ENCODE measurements around the gene S100P. TPM values are rescaled to one million over a fixed set of nuclear protein-coding genes. Genes with fewer than 3 reads are reported as not detected.

The S100P gene
- polyA plus RNA-seq, 3 donors: 1.2 to 77.3 (median 48.6) TPM

DNA sequence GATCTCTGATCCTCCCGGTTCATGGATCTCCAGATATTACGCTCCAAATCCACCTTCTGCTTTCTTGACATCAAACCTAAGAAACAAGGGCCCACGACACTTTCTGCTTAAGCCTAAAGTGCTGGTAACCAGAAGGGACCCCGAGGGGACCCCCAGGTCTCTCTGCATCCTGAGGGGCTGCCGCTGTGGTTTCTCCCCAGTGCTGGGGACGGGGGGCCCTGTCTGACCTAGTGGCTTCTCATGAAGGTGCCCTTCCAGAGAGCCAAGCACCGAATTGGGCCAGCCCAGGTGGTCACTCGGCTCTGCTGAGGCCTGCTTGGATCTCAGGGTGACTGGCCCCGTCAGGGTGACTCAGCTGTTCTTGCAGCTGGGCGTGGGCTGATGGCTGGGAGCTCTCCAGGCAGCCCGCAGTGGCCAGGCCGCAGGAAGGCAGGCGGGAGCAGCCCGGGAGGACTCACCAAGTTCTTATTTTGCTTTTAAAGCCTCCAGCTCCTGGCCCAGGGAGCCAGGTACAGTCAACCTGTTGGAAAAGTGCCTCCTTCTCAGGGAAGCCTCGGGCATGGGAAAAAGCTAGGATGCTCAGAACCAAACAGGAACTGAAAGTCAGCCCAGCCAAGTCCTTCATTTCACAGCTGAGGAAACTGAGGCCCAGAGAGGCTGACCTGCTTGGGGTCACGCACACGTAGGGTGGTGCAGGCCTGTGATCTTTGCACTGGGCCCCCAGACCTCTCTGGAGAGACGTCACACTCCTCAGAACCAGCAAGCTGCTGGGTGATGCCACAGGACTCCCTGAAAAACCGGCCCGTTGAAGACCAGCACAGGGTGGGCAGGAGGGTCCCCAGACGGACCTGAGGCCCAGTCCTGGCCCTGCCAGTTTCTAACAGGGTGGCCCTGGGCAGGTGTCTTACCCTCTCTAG, 39.0 kb downstream of the S100P start:
- no peak overlapping the region for H3K27ac ChIP-seq (ENCODE audit: low read depth, low read length)
- 68 to 83% (median 73%) methylated on average over 21 of the region's 21 CpGs for WGBS, 3 donors

DNA sequence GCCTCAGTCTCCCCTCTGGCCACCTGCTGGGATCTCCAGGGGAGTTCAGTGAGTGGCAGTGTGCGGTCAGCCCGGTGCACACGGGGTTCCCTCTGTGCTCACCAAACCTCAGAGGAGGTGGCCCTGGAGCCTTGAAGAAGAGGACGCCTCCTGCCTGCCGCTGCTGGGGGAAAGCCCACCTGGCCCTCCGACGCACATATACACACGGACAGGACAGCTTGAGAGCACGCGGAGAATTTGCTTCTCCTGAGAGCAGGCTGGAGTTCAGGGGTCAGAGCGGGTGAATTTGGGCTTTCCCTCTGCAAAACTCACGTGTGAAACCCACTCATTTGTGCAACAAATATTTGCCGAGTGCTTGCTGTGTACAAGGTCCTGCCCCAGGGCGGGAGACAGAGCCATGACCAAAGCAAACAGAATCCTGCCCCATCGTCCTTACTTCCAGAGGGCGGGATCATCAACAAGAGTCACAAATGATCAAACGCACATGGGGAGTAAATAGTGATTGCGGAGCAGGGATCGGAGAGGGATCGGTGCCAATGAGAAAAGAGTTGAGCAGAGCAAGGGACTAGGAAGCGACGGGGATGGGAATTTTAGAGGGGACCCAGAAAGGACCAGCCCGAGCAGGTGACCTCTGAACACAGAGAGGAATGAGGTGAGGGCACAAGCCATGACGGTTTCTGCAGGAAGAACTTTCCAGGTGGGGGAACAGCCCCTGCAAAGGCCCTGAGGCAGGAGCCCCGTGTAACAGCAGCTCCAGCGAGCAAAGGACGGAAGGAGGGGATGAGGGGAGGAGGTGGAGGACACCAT, 39.9 kb downstream of the S100P start:
- 75 to 89% (median 86%) methylated on average over 27 of the region's 27 CpGs for WGBS, 3 donors
- H3K27ac ChIP-seq (ENCODE audit: low read depth, low read length): no peak overlapping the region

GRCh38 chr4:6734165-6734786, 40.6 kb downstream of the S100P start:
- 83 to 85% (median 84%) methylated on average over 16 of the region's 16 CpGs for WGBS, 3 donors
- no peak overlapping the region for H3K27ac ChIP-seq (ENCODE audit: low read depth, low read length)

- WGBS, 3 donors: 90 to 92% (median 92%) methylated on average over 4 of the region's 4 CpGs
- H3K27ac ChIP-seq (ENCODE audit: low read depth, low read length): no peak overlapping the region
Measured at GRCh38 chr4:6739920-6740319, 46.2 kb downstream of the S100P start.

DNA sequence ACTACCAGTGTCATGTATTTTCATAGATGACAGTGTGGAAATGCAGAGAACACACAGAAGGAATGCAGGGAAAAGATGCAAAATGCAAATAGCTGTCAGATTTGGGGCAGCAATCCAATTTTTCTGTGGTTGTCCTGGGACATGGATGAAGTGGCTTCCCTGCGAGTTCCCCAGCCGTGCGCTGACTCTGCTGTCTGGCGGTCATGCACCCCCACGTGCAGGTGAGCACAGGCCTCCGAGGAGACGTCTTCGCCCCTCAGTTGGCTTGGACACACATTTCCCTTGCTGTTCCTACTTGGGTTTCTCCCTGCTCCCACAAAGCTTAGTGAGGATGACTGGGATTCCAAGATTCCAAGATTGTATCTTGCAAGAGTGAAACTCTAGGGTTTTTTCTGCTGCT, 46.7 kb downstream of the S100P start:
- no peak overlapping the region for H3K27ac ChIP-seq (ENCODE audit: low read depth, low read length)
- WGBS, 3 donors: 80 to 89% (median 88%) methylated on average over 8 of the region's 8 CpGs

GRCh38 chr4:6742507-6742906, 48.8 kb downstream of the S100P start:
- 60 to 86% (median 67%) methylated on average over 2 of the region's 2 CpGs for WGBS, 3 donors
- no peak overlapping the region for H3K27ac ChIP-seq (ENCODE audit: low read depth, low read length)

DNA sequence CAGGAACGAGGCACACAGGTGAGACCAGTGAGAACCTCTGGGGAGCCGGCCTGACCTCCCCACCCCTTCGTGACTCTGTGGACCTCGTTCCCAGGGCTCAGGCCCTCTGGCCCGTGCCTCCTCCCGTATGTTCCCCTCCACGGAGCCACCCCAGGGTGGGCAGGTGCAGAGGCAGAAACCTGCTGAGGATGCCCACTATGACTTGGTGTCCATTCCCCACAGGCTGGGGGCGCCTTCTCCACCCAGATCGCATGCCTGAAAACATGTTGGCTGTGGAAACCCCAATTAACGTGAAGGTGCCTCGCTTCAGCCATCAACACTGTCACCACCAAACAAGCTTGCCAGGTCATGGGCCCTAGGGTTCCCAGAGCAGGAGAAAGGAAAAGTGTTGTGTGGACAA, 49.3 kb downstream of the S100P start:
- WGBS, 3 donors: 83 to 89% (median 86%) methylated on average over 11 of the region's 11 CpGs

More for the DNA sequence above, 49.3 kb downstream of the S100P start:
- H3K27ac ChIP-seq (ENCODE audit: low read depth, low read length): no peak overlapping the region

Other genes starting within 250 kb of the S100P start
- gene PPP2R2C, start 221.3 kb upstream of the S100P start, polyA plus RNA-seq: under 1 TPM; 0.09 to 0.34 (median 0.32) TPM
- gene MAN2B2, start 118.7 kb upstream of the S100P start, polyA plus RNA-seq: 10 to 100 TPM in 2 of 3 donors, 1 to 10 TPM in 1; 8.7 to 14.9 (median 13.0) TPM
- 100 to 1,000 TPM; 132 to 387 (median 251) TPM for gene MRFAP1, start 53.2 kb upstream of the S100P start, polyA plus RNA-seq
- 10 to 100 TPM; 23.3 to 66.1 (median 34.0) TPM for gene MRFAP1L1, start 16.0 kb downstream of the S100P start, polyA plus RNA-seq
- 10 to 100 TPM in 1 of 3 donors, 1 to 10 TPM in 2; 4.7 to 10.8 (median 7.9) TPM for gene BLOC1S4, start 22.3 kb downstream of the S100P start, polyA plus RNA-seq
- gene KIAA0232, start 88.8 kb downstream of the S100P start, polyA plus RNA-seq: 1 to 10 TPM; 3.8 to 9.8 (median 6.7) TPM
- 10 to 100 TPM; 12.2 to 22.9 (median 22.9) TPM for gene TBC1D14, start 215.9 kb downstream of the S100P start, polyA plus RNA-seq

Data from adipose tissue (tissue), 3 donors.